ENCODE measurements around the gene SORBS2.

SORBS2 gene

GRCh38 chr4:185745891-185746290 lies 66.1 kb downstream of the SORBS2 start:
- no peaks in the 10 kb centered on the region for H3K27me3 ChIP-seq (ENCODE audit: low read depth, low read length)
- no peak overlapping the region for H2AFZ ChIP-seq (ENCODE audit: low read depth, low read length)
- no peaks in the 10 kb centered on the region for H4K20me1 ChIP-seq (ENCODE audit: insufficient read depth, low read length)
- no peak for TF ChIP-seq CTCF (IDR thresholded peaks at IDR 0.05; ENCODE audit: low read depth, low read length)
- no peak for TF ChIP-seq EZH2phosphoT487 (IDR thresholded peaks at IDR 0.05; ENCODE audit: low read depth)
- no peaks in the 10 kb centered on the region for H3K9me3 ChIP-seq (ENCODE audit: insufficient read depth, low read length)
- no peak overlapping the region for H3K4me3 ChIP-seq (ENCODE audit: low read length)
- H3K9ac ChIP-seq (ENCODE audit: low read length) = no peak overlapping the region
- H3K4me1 ChIP-seq (ENCODE audit: low read length) = no peaks in the 10 kb centered on the region
- no peak overlapping the region for H3K4me2 ChIP-seq (ENCODE audit: low read length)
- no peaks in the 10 kb centered on the region for H3K79me2 ChIP-seq (ENCODE audit: low read length)
- no peaks in the 10 kb centered on the region for H3K36me3 ChIP-seq (replicated peaks; ENCODE audit: low read depth, low read length)
- H3K27ac ChIP-seq (ENCODE audit: low read length) = no peak overlapping the region

- no peak overlapping the region for H3K4me2 ChIP-seq (ENCODE audit: low read length)
- H3K27me3 ChIP-seq (ENCODE audit: low read depth, low read length) = no peaks in the 10 kb centered on the region
- H3K27ac ChIP-seq (ENCODE audit: low read length) = no peak overlapping the region
- no peaks in the 10 kb centered on the region for H3K9me3 ChIP-seq (ENCODE audit: insufficient read depth, low read length)
- H3K36me3 ChIP-seq (replicated peaks; ENCODE audit: low read depth, low read length) = no peaks in the 10 kb centered on the region
- no peaks in the 10 kb centered on the region for H3K79me2 ChIP-seq (ENCODE audit: low read length)
- no peak overlapping the region for H2AFZ ChIP-seq (ENCODE audit: low read depth, low read length)
- no peaks in the 10 kb centered on the region for H4K20me1 ChIP-seq (ENCODE audit: insufficient read depth, low read length)
- no peak overlapping the region for H3K4me3 ChIP-seq (ENCODE audit: low read length)
- H3K4me1 ChIP-seq (ENCODE audit: low read length) = no peaks in the 10 kb centered on the region
- TF ChIP-seq CTCF (IDR thresholded peaks at IDR 0.05; ENCODE audit: low read depth, low read length) (no peak), EZH2phosphoT487 (IDR thresholded peaks at IDR 0.05; ENCODE audit: low read depth) (no peak)
- H3K9ac ChIP-seq (ENCODE audit: low read length) = no peak overlapping the region
Observed at GRCh38 chr4:185744946-185745345, 67.0 kb downstream of the SORBS2 start.

GRCh38 chr4:185744488-185744862 lies 67.5 kb downstream of the SORBS2 start:
- Histone ChIP-seq H4K20me1 (ENCODE audit: insufficient read depth, low read length) (no peaks in the 10 kb centered on the region), H2AFZ (ENCODE audit: low read depth, low read length) (no peak overlapping the region), H3K4me3 (ENCODE audit: low read length) (no peak overlapping the region), H3K9ac (ENCODE audit: low read length) (no peak overlapping the region), H3K79me2 (ENCODE audit: low read length) (no peaks in the 10 kb centered on the region), H3K4me1 (ENCODE audit: low read length) (no peaks in the 10 kb centered on the region), H3K4me2 (ENCODE audit: low read length) (no peak overlapping the region), H3K36me3 (replicated peaks; ENCODE audit: low read depth, low read length) (no peaks in the 10 kb centered on the region), H3K9me3 (ENCODE audit: insufficient read depth, low read length) (no peaks in the 10 kb centered on the region), H3K27ac (ENCODE audit: low read length) (no peak overlapping the region), H3K27me3 (ENCODE audit: low read depth, low read length) (no peaks in the 10 kb centered on the region)
- TF ChIP-seq CTCF (IDR thresholded peaks at IDR 0.05; ENCODE audit: low read depth, low read length) = no peak
- TF ChIP-seq EZH2phosphoT487 (IDR thresholded peaks at IDR 0.05; ENCODE audit: low read depth) = no peak

GRCh38 chr4:185743722-185744487 lies 68.1 kb downstream of the SORBS2 start:
- H3K9ac ChIP-seq (ENCODE audit: low read length) = no peak overlapping the region
- H3K27ac ChIP-seq (ENCODE audit: low read length) = no peak overlapping the region
- no peaks in the 10 kb centered on the region for H3K27me3 ChIP-seq (ENCODE audit: low read depth, low read length)
- H3K36me3 ChIP-seq (replicated peaks; ENCODE audit: low read depth, low read length) = no peaks in the 10 kb centered on the region
- H3K9me3 ChIP-seq (ENCODE audit: insufficient read depth, low read length) = no peaks in the 10 kb centered on the region
- no peak overlapping the region for H3K4me3 ChIP-seq (ENCODE audit: low read length)
- H3K79me2 ChIP-seq (ENCODE audit: low read length) = no peaks in the 10 kb centered on the region
- no peak overlapping the region for H3K4me2 ChIP-seq (ENCODE audit: low read length)
- no peak for TF ChIP-seq CTCF (IDR thresholded peaks at IDR 0.05; ENCODE audit: low read depth, low read length)
- no peak for TF ChIP-seq EZH2phosphoT487 (IDR thresholded peaks at IDR 0.05; ENCODE audit: low read depth)
- H4K20me1 ChIP-seq (ENCODE audit: insufficient read depth, low read length) = no peaks in the 10 kb centered on the region
- no peak overlapping the region for H2AFZ ChIP-seq (ENCODE audit: low read depth, low read length)
- H3K4me1 ChIP-seq (ENCODE audit: low read length) = no peaks in the 10 kb centered on the region
